ENCODE measurements around the gene HEMK1.

GRCh38 chr3:50637945-50638344 is 68.6 kb downstream of the HEMK1 start:
- TF ChIP-seq CTCF (IDR thresholded peaks at IDR 0.05): no peak
- TF ChIP-seq EP300 (IDR thresholded peaks at IDR 0.05; ENCODE audit: low read depth): no peak

All from transverse colon (tissue), 3 donors.